K562 (cell line): ENCODE results near the gene WDR86. TPM values are rescaled to one million over a fixed set of nuclear protein-coding genes. Genes with fewer than 3 reads are reported as not detected.

Source experiments
- ATF7 ChIP-seq: fragments of 450-650 bp; IDR thresholded peaks from 2 replicates; pipeline ENCODE4 v1.7.1; 2014; ENCODE audit warnings: mild to moderate bottlenecking, moderate library complexity
- DEAF1 ChIP-seq: fragments of 450-650 bp; formaldehyde crosslinking; IDR thresholded peaks from 2 replicates; pipeline ENCODE4 v1.4.0; 2020; ENCODE audit warnings: mild to moderate bottlenecking, moderate library complexity
- DMBX1 ChIP-seq: fragments of 250-450 bp; sonication (Bioruptor Pico); IDR thresholded peaks from 2 replicates; pipeline ENCODE4 v1.8.0; 2022; ENCODE audit warnings: inconsistent platforms, mild to moderate bottlenecking, moderate library complexity, borderline replicate concordance
- E2F6 ChIP-seq, 2 experiments: IDR thresholded peaks; 2 replicates each; pipeline ENCODE4 v1.6.1; 2011; ENCODE audit warnings: borderline replicate concordance in 1 of 2, control low read depth in 1 of 2, low read depth in 1 of 2, low read length in 1 of 2, mild to moderate bottlenecking in 1 of 2, mixed read lengths in 1 of 2, moderate library complexity in 1 of 2; ENCODE audit not compliant: insufficient read depth in 1 of 2, insufficient read length in 1 of 2, poor library complexity in 1 of 2, severe bottlenecking in 1 of 2; ENCODE audit errors: extremely low read depth in 1 of 2
- GATA2 ChIP-seq: sonication (generic); formaldehyde crosslinking; IDR thresholded peaks from 2 replicates; pipeline ENCODE4 v1.4.0; 2020; ENCODE audit warnings: mild to moderate bottlenecking, missing genetic modification reagents
- HNRNPL ChIP-seq: fragments of 200-400 bp; formaldehyde crosslinking; IDR thresholded peaks from 2 replicates; pipeline ENCODE4 v1.6.1; 2017; ENCODE audit warnings: low read depth, mild to moderate bottlenecking, low read length
- HOXB6 ChIP-seq: fragments of 250-450 bp; sonication (Bioruptor Pico); IDR thresholded peaks from 2 replicates; pipeline ENCODE4 v1.5.1; 2022; ENCODE audit warnings: mild to moderate bottlenecking, borderline replicate concordance
- HSF4 ChIP-seq: fragments of 250-450 bp; sonication (Bioruptor Pico); IDR thresholded peaks from 2 replicates; pipeline ENCODE4 v2.1.2; 2022; ENCODE audit warnings: mild to moderate bottlenecking, moderate library complexity, borderline replicate concordance
- L3MBTL2 ChIP-seq: fragments of 450-650 bp; IDR thresholded peaks from 2 replicates; pipeline ENCODE4 v1.6.1; 2016; ENCODE audit warnings: mild to moderate bottlenecking, moderate library complexity
- NFE2 ChIP-seq: IDR thresholded peaks from 2 replicates; pipeline ENCODE4 v1.6.1; 2014; ENCODE audit warnings: antibody characterized with exemption, low read depth
- RBM17 ChIP-seq: fragments of 200-400 bp; formaldehyde crosslinking; IDR thresholded peaks from 2 replicates; pipeline ENCODE4 v1.6.1; 2017; ENCODE audit warnings: low read depth, mild to moderate bottlenecking, low read length, borderline replicate concordance
- SRSF3 ChIP-seq: fragments of 200-400 bp; formaldehyde crosslinking; IDR thresholded peaks from 2 replicates; pipeline ENCODE4 v1.6.1; 2016; ENCODE audit warnings: mild to moderate bottlenecking, low read length, moderate library complexity; ENCODE audit not compliant: insufficient read depth
- U2AF1 ChIP-seq: fragments of 200-400 bp; formaldehyde crosslinking; optimal IDR thresholded peaks from 2 replicates; pipeline ENCODE3; 2017; ENCODE audit warnings: mild to moderate bottlenecking, low read depth, low read length, moderate library complexity
- ZC3H8 ChIP-seq: fragments of 450-650 bp; IDR thresholded peaks from 2 replicates; pipeline ENCODE4 v1.6.1; 2017
- ZNF134 ChIP-seq: fragments of 250-450 bp; sonication (Bioruptor Pico); conservative IDR thresholded peaks from 2 replicates; pipeline ENCODE4 v1.4.0; 2020
- ZNF280A ChIP-seq: fragments of 450-650 bp; IDR thresholded peaks from 2 replicates; pipeline ENCODE4 v1.6.1; 2018; ENCODE audit warnings: mild to moderate bottlenecking, low read depth; ENCODE audit not compliant: partially characterized antibody
- ZNF592 ChIP-seq: fragments of 450-650 bp; IDR thresholded peaks from 2 replicates; pipeline ENCODE4 v1.6.1; 2017; ENCODE audit warnings: antibody characterized with exemption, mild to moderate bottlenecking
- ZNF740 ChIP-seq, 3 experiments: fragments of 200-800 bp in 1 of 3; sonication (Bioruptor generic) in 1 of 3; sonication (generic) in 1 of 3; formaldehyde crosslinking in 1 of 3; IDR thresholded peaks; 2 replicates each; pipeline versions ENCODE4 v1.6.1 to v1.8.0; 2016 to 2022; ENCODE audit warnings: mild to moderate bottlenecking in 2 of 3, missing compliant biosample characterization in 2 of 3, missing genetic modification characterization in 2 of 3, missing genetic modification reagents in 1 of 3
- polyA plus RNA-seq, 8 experiments: library from polyadenylated mRNA; depleted of rRNA in 4 of 8; stranded (reverse) in 5 of 8; unstranded in 3 of 8; fragments of >200 nt; fragmentation: Nextera tagmentation in 2 of 8; fragmentation: Illumina TruSeq in 1 of 8; extraction: Ambion mirVana in 2 of 8; extraction: Trizol in 1 of 8; gene quantifications; 2 replicates each; pipeline versions ENCODE4 v1.2.1 to v1.2.3, GENCODE V29; 2011 to 2014; ENCODE audit warnings: inconsistent platforms in 1 of 8, missing spikeins in 1 of 8
- total RNA-seq, 7 experiments: library from RNA; depleted of rRNA in 6 of 7; stranded (reverse); fragments of >200 nt in 6 of 7; fragmentation: Illumina TruSeq in 2 of 7; extraction: Trizol in 2 of 7; gene quantifications; 2 replicates each; pipeline versions ENCODE4 v1.2.1 to v1.2.3, GENCODE V29; 2011 to 2021; ENCODE audit warnings: low replicate concordance in 1 of 7

Gene WDR86
- total and polyA plus RNA-seq, 9 of the 15 experiments (the other 6 are each of a cell fraction or from before 2014, with no cell fraction given), result 0.24 TPM; not detected in 8

- TF ChIP-seq RBM17 (no peak), E2F6 (IDR thresholded peaks at IDR 0.05; ENCODE audit: borderline replicate concordance in 1 of 2, extremely low read depth in 1 of 2, insufficient read depth in 1 of 2, insufficient read length in 1 of 2, low read depth in 1 of 2, low read length in 1 of 2, poor library complexity in 1 of 2, severe bottlenecking in 1 of 2) (peak; percentile 46 to 78), ZC3H8 (no peak), ZNF592 (0 out of 2 replicates have a peak, but pooled peaks have one; percentile 21), ZNF280A (no peak), HOXB6 (CRISPR knock-in tag) (no peak), GATA2 (CRISPR knock-in tag) (no peak), L3MBTL2 (peak; percentile 72), DMBX1 (CRISPR knock-in tag) (no peak), ATF7 (0 out of 2 replicates have a peak, but pooled peaks have one; percentile 36), HNRNPL (no peak), NFE2 (peak; percentile 28; the same call in 1 of the 2 replicates), HSF4 (CRISPR knock-in tag) (no peak), DEAF1 (CRISPR knock-in tag) (peak; percentile 75), U2AF1 (no peak), SRSF3 (no peak), ZNF134 (peak; percentile 78), ZNF740 (CRISPR knock-in tag; IDR thresholded peaks at IDR 0.05) (peak; percentile 51; the same call in 1 of the 2 replicates), ZNF740 (tag; IDR thresholded peaks at IDR 0.05) (no peak)
These were observed 41.7 kb downstream of the WDR86 start (continued) for GRCh38 chr7:151368136-151368571.
